Mesothelial cell of epicardium (in vitro differentiated cells): ENCODE results near the gene ZNF652. TPM values are rescaled to one million over a fixed set of nuclear protein-coding genes. Genes with fewer than 3 reads are reported as not detected.
"Not testable (repeated sequence)": the region's sequence is repeated elsewhere in the genome, so short reads cannot be mapped to it uniquely, and the experiment has no call there.

Source experiments
- DNase-seq, 2 experiments: peaks; one replicate each; pipeline ENCODE4 v3.0.0; 2021; ENCODE audit warnings: low spot score in 2 of 2; ENCODE audit not compliant: unreplicated experiment in 2 of 2
- H3K27ac Mint-ChIP-seq: 2 replicates; pipeline ENCODE4 v1.8.0; 2021; ENCODE audit warnings: mixed read lengths
- H3K27me3 Mint-ChIP-seq: 2 replicates; pipeline ENCODE4 v1.8.0; 2021; ENCODE audit warnings: low read depth, mixed read lengths
- H3K36me3 Mint-ChIP-seq: 2 replicates; pipeline ENCODE4 v1.8.0; 2021; ENCODE audit warnings: mixed read lengths
- H3K4me1 Mint-ChIP-seq: 2 replicates; pipeline ENCODE4 v1.8.0; 2021; ENCODE audit warnings: mixed read lengths
- H3K4me3 Mint-ChIP-seq: 2 replicates; pipeline ENCODE4 v1.8.0; 2021; ENCODE audit warnings: mild to moderate bottlenecking, moderate library complexity, mixed read lengths
- H3K9me3 Mint-ChIP-seq: 2 replicates; pipeline ENCODE4 v1.8.0; 2021; ENCODE audit warnings: mixed read lengths
- CTCF ChIP-seq: fragments of 200-600 bp; sonication (generic); IDR thresholded peaks from one replicate; pipeline ENCODE4 v1.5.0; 2021; ENCODE audit warnings: antibody characterized with exemption; ENCODE audit not compliant: unreplicated experiment
- total RNA-seq: library from RNA; stranded (reverse); gene quantifications from 3 replicates; pipeline ENCODE4 v1.2.1, GENCODE V29; 2021

Gene ZNF652
- total RNA-seq, 1 donor from 2014 or later: 64.0 TPM

GRCh38 chr17:49267912-49268311, 94.1 kb downstream of the ZNF652 start:
- no peaks in the 10 kb centered on the region for H3K36me3 Mint-ChIP-seq
- DNase-seq: no peak
- no peak for TF ChIP-seq CTCF
- no peaks in the 10 kb centered on the region for H3K27me3 Mint-ChIP-seq
- no peak overlapping the region for H3K27ac Mint-ChIP-seq
- H3K9me3 Mint-ChIP-seq: no peaks in the 10 kb centered on the region
- peaks cover 5% of the 10 kb centered on the region for H3K4me1 Mint-ChIP-seq
- no peak overlapping the region for H3K4me3 Mint-ChIP-seq

DNA sequence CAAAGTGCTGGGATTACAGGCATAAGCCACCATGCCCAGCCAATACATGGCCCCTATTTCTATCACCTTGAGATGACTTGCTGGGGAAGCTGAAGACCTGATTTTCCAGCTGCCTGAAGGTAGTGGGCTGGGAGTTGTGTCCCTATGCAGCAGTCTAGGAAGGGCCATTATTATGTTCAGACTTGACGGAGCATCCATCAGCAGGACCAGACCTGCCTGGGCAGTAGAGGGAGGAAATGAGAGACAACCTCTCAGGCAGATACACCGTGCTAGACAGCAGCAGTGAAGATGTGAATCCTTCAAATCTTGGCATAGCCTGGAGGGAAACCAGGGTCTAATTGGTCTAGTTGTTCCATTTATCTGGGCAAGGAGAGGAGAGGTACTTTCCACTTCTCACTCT, 95.8 kb downstream of the ZNF652 start:
- peaks cover under 1% of the 10 kb centered on the region for H3K27me3 Mint-ChIP-seq
- no peak for DNase-seq
- peaks cover 5% of the 10 kb centered on the region for H3K4me1 Mint-ChIP-seq
- no peak overlapping the region for H3K27ac Mint-ChIP-seq
- no peak for TF ChIP-seq CTCF
- no peaks in the 10 kb centered on the region for H3K36me3 Mint-ChIP-seq
- H3K9me3 Mint-ChIP-seq: no peaks in the 10 kb centered on the region
- H3K4me3 Mint-ChIP-seq: no peak overlapping the region

GRCh38 chr17:49261540-49261939, 100.5 kb downstream of the ZNF652 start:
- not testable (repeated sequence) for H3K27me3 Mint-ChIP-seq, DNase-seq, H3K4me1 Mint-ChIP-seq, H3K36me3 Mint-ChIP-seq, H3K27ac Mint-ChIP-seq, H3K9me3 Mint-ChIP-seq
- peak overlapping the region; percentile 65 for H3K4me3 Mint-ChIP-seq

- Mint-ChIP-seq H3K36me3 (no peaks in the 10 kb centered on the region), H3K27ac (no peak overlapping the region), H3K9me3 (no peaks in the 10 kb centered on the region), H3K4me1 (no peaks in the 10 kb centered on the region), H3K4me3 (peak overlapping the region; percentile 65), H3K27me3 (peaks cover 7% of the 10 kb centered on the region)
- no peak for TF ChIP-seq CTCF
- DNase-seq: no peak
Measured at GRCh38 chr17:49260817-49261291, 101.2 kb downstream of the ZNF652 start.

DNA sequence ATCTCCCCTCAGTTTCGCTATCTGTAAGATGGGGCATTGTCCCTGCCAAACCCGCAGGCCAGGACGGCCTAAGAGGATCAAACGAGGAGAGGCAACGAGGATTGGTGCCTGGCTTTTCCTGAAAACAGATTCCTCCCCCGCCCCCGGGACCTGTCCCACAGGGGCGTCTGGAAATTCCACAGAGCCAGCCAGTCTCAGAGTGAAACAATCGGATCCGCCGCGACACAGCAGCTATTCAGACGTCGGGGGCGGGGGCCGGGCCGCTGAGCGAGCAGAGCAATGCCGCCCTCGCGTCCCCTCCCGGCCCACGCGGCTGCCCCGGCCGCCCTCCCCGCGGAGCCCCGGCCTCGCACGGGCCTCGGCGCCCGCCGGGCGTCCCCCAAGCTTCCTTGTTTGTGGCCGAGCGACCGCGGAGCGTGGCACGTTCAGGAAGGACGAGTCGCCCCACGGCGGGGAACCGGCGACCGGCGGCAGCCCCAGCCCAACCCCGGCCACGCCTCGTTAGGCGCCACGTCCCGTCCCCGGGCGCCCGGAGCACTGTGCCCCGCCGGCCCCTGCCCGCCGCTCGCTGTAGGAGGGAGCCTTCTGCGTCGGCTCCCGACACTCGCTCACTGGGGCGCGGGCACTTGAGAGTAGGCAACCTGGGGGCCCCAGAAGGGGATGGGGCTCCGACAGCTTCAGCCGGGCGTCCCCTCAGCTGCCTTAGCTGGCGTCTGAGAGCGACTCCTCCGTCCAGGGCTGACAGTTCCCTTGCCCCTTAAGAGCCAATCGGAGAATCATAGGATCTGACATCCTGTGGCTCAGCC, 101.8 kb downstream of the ZNF652 start:
- DNase-seq: peak; percentile 38 to 70
- no peak overlapping the region for H3K27ac Mint-ChIP-seq
- TF ChIP-seq CTCF: no peak

GRCh38 chr17:49259663-49260010, 102.4 kb downstream of the ZNF652 start:
- no peaks in the 10 kb centered on the region for H3K9me3 Mint-ChIP-seq
- DNase-seq: no peak
- peak overlapping the region; percentile 72 for H3K4me3 Mint-ChIP-seq
- no peaks in the 10 kb centered on the region for H3K4me1 Mint-ChIP-seq
- peaks cover 7% of the 10 kb centered on the region for H3K27me3 Mint-ChIP-seq
- H3K36me3 Mint-ChIP-seq: no peaks in the 10 kb centered on the region
- TF ChIP-seq CTCF: no peak
- H3K27ac Mint-ChIP-seq: no peak overlapping the region

More for the DNA sequence above, 101.8 kb downstream of the ZNF652 start:
- Mint-ChIP-seq H3K9me3 (no peaks in the 10 kb centered on the region), H3K27me3 (peaks cover 7% of the 10 kb centered on the region), H3K4me3 (peak overlapping the region; percentile 72), H3K4me1 (no peaks in the 10 kb centered on the region), H3K36me3 (no peaks in the 10 kb centered on the region)
